Pericardium fibroblast (primary cell): ENCODE measurements around the gene WDR72. TPM values are rescaled to one million over a fixed set of nuclear protein-coding genes. Genes with fewer than 3 reads are reported as not detected.

Experiments
- total RNA-seq: library from RNA; depleted of rRNA; stranded (reverse); fragments of >200 nt; gene quantifications from 2 replicates; pipeline ENCODE4 v1.2.3, GENCODE V29; 2015

Gene WDR72
- total RNA-seq, result not detected in 2 replicates

GRCh38 chr15:53759411-53759931 lies at the start of gene WDR72:
Gene WDR72 (minus strand): TSS chr15:53759663. CDS start chr15:53733149, 26,514 bp downstream.

Other genes with a start within 250 kb of the WDR72 start
- gene UNC13C, start 218.8 kb upstream of the WDR72 start, total RNA-seq, result under 0.01 TPM in 1 of 2 replicates, not detected in the other